Measurements from ENCODE around the gene KDM7A.

- TF ChIP-seq CTCF (conservative IDR thresholded peaks at IDR 0.05; ENCODE audit: low read length) (no peak), EZH2phosphoT487 (IDR thresholded peaks at IDR 0.05; ENCODE audit: borderline replicate concordance, low read depth, low read length) (no peak)
These were observed 119.6 kb downstream of the KDM7A start for GRCh38 chr7:140057143-140057535.

Data from OCI-LY7 (cell line).